KBM-7 (cell line): ENCODE results near the gene RAB3B.
A peak's percentile ranks its signal among the peaks of the same experiment; 100 is the strongest.
"Not testable (repeated sequence)": the region's sequence is repeated elsewhere in the genome, so short reads cannot be mapped to it uniquely, and the experiment has no call there.

Experiments
- DNase-seq: peaks from one replicate; pipeline ENCODE4 v3.0.0-alpha.2; 2015
- in situ Hi-C: fragments of 300-500 bp; cut with MboI; formaldehyde crosslinking; loops from 2 replicates; pipeline ENCODE4 v1.14.3; 2020; ENCODE audit warnings: low sequenced_read_pairs, low pct_unique_long_range_greater_than_20kb, mixed read lengths

The RAB3B gene

GRCh38 chr1:51898090-51898734, 92.3 kb downstream of the RAB3B start:
- in situ Hi-C loops = no loop called here
- no peak for DNase-seq

- DNase-seq = no peak
- in situ Hi-C loops = no loop called here
These were observed 92.8 kb downstream of the RAB3B start for GRCh38 chr1:51897699-51898031.

GRCh38 chr1:51894748-51895147, 95.8 kb downstream of the RAB3B start:
- DNase-seq, in situ Hi-C loops: not testable (repeated sequence)

- peak; percentile 100 for DNase-seq
- in situ Hi-C loops = no loop called here
These were observed 111.7 kb downstream of the RAB3B start, which contains the start of gene NRDC for GRCh38 chr1:51878616-51879336. Gene NRDC (minus strand): TSS chr1:51878727. CDS start chr1:51878615, 112 bp downstream.

GRCh38 chr1:51878308-51878615, 112.2 kb downstream of the RAB3B start:
- no peak for DNase-seq
- in situ Hi-C loops = no loop called here

- DNase-seq = peak; percentile 36
- in situ Hi-C loops = no loop called here
These were observed 112.8 kb downstream of the RAB3B start for GRCh38 chr1:51877434-51878307.

GRCh38 chr1:51875836-51876235, 114.7 kb downstream of the RAB3B start:
- in situ Hi-C loops = no loop called here
- DNase-seq = no peak

GRCh38 chr1:51875291-51875772, 115.2 kb downstream of the RAB3B start:
- DNase-seq = peak; percentile 27
- in situ Hi-C loops = no loop called here

- in situ Hi-C loops, DNase-seq: not testable (repeated sequence)
These were observed 117.2 kb downstream of the RAB3B start for GRCh38 chr1:51873270-51873669.

GRCh38 chr1:51871351-51871975, 119.0 kb downstream of the RAB3B start:
- in situ Hi-C loops = no loop called here
- DNase-seq = no peak

GRCh38 chr1:51870603-51871350, 119.7 kb downstream of the RAB3B start:
- in situ Hi-C loops = no loop called here
- DNase-seq = no peak

GRCh38 chr1:51867479-51868232, 122.8 kb downstream of the RAB3B start:
- DNase-seq = no peak
- in situ Hi-C loops = no loop called here

- peak; percentile 68 for DNase-seq
- in situ Hi-C loops = no loop called here
These were observed 127.1 kb downstream of the RAB3B start for GRCh38 chr1:51863384-51863783.

GRCh38 chr1:51861669-51862068, 128.8 kb downstream of the RAB3B start:
- DNase-seq = no peak
- in situ Hi-C loops = no loop called here

GRCh38 chr1:51859735-51860134, 130.8 kb downstream of the RAB3B start:
- in situ Hi-C loops = no loop called here
- no peak for DNase-seq

- in situ Hi-C loops = no loop called here
- no peak for DNase-seq
These were observed 131.2 kb downstream of the RAB3B start for GRCh38 chr1:51859333-51859732.

GRCh38 chr1:51858892-51859291, 131.6 kb downstream of the RAB3B start:
- in situ Hi-C loops = no loop called here
- no peak for DNase-seq
